GM12801 (cell line): ENCODE data around the gene PYCR2.

ENCODE experiments used
- TF ChIP-seq, protein P1 (sequence below): IDR thresholded peaks from one replicate; pipeline ENCODE4 v1.5.1; 2011; ENCODE audit warnings: control low read depth; ENCODE audit not compliant: insufficient read length; ENCODE audit errors: extremely low read depth

The PYCR2 gene

DNA sequence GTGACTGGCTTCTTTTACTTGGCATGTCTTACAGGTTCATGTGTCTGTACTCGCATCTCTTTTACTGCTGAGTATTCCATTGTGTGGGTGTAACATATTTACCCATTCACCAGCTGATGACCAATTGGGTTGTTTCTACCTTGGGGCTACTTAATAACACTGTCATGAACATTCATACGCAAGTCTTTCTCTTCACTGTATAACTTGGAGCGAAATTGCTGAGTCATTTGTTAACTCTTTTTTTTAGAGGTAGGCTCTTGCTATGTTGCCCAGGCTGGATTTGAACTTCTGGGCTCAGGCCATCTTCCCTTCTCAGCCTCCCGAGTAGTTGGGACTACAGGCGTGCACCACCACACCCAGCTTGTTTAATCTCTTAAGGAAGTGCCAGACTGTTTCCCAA lies 6.5 kb downstream of the PYCR2 start:
- TF ChIP-seq, protein P1, sequence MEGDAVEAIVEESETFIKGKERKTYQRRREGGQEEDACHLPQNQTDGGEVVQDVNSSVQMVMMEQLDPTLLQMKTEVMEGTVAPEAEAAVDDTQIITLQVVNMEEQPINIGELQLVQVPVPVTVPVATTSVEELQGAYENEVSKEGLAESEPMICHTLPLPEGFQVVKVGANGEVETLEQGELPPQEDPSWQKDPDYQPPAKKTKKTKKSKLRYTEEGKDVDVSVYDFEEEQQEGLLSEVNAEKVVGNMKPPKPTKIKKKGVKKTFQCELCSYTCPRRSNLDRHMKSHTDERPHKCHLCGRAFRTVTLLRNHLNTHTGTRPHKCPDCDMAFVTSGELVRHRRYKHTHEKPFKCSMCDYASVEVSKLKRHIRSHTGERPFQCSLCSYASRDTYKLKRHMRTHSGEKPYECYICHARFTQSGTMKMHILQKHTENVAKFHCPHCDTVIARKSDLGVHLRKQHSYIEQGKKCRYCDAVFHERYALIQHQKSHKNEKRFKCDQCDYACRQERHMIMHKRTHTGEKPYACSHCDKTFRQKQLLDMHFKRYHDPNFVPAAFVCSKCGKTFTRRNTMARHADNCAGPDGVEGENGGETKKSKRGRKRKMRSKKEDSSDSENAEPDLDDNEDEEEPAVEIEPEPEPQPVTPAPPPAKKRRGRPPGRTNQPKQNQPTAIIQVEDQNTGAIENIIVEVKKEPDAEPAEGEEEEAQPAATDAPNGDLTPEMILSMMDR: no peak

DNA sequence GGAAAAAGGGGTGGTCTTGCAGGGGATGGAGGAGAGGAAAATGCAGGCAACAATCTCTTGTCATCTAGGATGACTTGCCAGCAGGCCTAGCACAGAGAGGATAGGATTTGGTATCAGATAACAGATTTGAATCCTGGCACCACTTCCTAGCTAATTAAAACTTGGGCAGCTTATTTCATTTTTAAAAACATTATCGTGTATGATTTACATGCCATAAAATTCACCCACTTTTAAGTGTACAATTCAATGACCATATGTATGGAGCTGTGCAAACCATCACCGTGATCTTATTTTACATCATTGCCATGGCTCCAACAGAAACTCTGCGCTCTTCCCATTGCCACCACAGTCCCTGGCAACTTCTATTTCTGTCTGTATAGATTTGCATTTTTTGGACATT lies 6.9 kb downstream of the PYCR2 start:
- TF ChIP-seq, protein P1: no peak

DNA sequence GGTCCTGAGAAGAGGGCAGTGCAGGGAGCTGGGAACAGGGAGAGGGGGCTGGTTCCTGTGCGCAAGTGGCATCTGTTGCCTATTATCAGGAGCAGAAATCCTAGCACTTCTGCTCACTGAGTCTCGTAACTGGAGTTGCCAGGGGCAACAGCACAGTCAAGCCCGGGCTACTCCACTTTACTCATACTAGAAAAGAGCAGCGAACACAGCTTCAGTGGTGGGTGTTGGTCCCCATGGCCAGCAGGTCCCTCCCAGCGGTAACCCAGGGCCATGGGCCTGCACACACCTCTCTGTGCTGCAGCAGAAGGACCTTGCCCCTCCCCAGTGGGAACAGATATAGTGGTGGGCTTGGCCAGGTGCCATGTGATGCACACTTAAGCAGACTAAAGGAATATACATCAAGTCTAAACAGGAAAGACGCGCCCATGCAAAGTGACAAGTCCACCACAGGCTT lies 8.5 kb downstream of the PYCR2 start:
- TF ChIP-seq, protein P1: no peak

DNA sequence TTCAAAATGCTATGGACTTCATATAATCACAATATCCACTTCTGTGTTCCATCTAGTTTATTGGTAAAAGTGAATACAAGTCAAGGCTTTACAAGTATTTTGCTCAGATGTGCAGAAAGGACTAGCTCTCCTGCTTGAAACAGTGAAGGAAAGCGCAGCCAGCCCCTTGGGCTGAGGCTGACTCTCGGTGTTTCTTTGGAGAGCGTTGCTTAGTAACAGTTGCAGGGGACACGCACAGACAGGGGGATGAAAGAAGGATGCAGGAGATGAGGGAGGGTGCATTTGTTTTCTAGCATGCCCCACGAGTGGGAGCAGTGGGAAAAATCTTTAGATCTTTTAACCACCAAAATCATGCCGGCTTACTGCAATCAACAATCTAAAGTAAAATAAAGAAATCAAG lies 9.1 kb downstream of the PYCR2 start:
- TF ChIP-seq, protein P1: no peak

DNA sequence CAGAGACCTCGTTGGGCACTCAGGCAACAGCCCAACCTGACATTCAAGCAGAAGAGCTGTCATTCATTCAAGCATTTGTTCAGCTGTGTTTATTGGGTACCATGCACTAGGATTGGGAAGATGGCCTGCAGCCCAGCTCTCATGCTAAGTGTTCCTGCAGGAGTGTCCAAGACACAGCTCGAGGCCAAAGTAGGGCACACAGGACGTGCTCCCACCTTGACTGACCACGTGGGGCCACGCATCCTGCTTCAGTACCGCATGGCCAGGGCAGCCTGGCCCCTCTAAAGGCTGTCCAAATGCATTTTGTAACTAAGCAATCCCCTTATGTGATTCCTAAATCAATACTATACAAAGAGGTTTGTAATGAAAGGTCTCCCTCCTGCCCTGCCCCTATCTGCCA lies 9.7 kb downstream of the PYCR2 start:
- TF ChIP-seq, protein P1: no peak

DNA sequence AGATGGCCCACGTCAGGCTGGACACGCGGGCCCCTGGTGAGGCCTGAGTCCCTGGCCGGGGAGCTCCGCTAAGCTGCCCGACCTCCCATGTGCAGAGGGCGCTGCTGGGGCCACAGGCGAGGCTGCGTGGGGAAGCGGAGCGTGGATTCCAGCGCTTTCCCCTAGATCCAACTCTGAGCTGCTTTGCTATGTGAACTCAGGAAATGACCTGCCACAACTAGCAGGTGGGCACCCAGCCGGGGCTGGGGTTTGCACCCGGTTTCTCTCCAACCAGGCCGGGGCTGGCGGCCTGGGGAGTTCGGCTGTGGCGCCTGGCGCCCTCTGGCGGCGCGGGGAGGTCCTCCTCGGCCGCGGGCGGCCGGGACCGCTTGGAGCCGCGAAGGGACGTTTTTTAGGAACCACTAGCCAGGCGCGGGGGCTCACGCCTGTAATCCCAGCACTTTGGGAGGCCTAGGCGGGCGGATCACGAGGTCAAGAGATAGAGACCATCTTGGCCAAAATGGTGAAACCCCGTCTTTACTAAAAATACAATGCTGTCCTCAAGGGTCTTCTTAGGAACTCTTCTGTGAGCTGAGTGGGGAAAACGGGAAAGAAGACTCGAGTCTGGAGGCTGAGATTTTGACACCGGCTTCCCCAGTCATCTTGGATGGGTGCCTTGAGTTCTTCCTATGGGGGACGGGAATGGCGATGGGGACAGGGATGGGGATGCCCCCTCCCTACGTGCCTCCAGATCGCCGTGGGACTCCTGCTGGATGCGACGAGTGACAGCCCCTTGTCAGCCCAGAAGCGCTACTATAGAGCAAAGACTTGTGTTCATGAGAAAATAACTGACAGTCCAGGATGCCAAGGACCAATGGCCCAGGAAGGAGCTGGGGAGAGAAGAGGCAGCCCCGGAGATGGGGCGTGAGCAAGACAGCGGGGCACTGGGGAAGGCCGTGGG lies 12.6 kb downstream of the PYCR2 start:
- TF ChIP-seq, protein P1: no peak

DNA sequence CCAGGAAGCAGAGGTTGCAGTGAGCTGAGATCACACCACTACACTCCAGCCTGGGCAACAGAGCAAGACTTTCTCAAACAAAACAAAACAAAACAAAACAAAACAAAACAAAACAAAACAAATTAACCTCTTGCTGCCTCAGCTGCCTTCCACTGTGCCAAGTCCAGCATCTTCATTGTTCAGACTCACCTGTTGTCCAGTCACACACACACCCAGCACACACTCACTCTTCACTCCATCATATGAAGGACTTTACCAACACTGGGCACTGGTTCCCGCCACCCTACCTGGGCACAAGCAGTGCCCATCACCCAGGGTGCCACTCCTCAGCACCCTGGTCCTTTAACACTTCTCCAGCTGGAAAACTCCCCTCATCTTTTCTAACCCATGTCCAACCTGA lies 14.6 kb downstream of the PYCR2 start:
- TF ChIP-seq, protein P1: no peak
